Activated naive CD4-positive, alpha-beta T cell treated with anti-CD3 and anti-CD28 coated beads, Interleukin-2, amount 50 U/mL, for 72 hours (primary cell): ENCODE data around the gene C20orf173. TPM values are rescaled to one million over a fixed set of nuclear protein-coding genes. Genes with fewer than 3 reads are reported as not detected.
A peak's percentile ranks its signal among the peaks of the same experiment; 100 is the strongest.
"Not testable (repeated sequence)": the region's sequence is repeated elsewhere in the genome, so short reads cannot be mapped to it uniquely, and the experiment has no call there.

ENCODE experiments used
- ATAC-seq, 2 donors: fragments of 150-1000 bp; cut with Tn5 transposase; 2 replicates each; pipeline ENCODE4 v1.10.0; 2021; ENCODE audit warnings: mild to moderate bottlenecking in 2 of 2, moderate library complexity in 2 of 2
- DNase-seq, 2 donors: peaks; one replicate each; pipeline ENCODE4 v3.0.0; 2021 to 2022; ENCODE audit warnings: low spot score in 2 of 2
- H3K27ac Mint-ChIP-seq, 2 donors: one replicate each; pipeline ENCODE4 v1.8.0; 2022; ENCODE audit warnings: mild to moderate bottlenecking in 2 of 2, mixed read lengths in 2 of 2
- H3K36me3 Mint-ChIP-seq, 2 donors: one replicate each; pipeline ENCODE4 v1.8.0; 2022; ENCODE audit warnings: mixed read lengths in 2 of 2
- H3K9me3 Mint-ChIP-seq, 2 donors: one replicate each; pipeline ENCODE4 v1.8.0; 2022; ENCODE audit warnings: mixed read lengths in 2 of 2
- total RNA-seq, 2 donors: library from RNA; stranded (reverse); gene quantifications; one replicate each; pipeline ENCODE4 v1.2.3, GENCODE V29; 2022

Gene C20orf173
- total RNA-seq, 2 donors from 2014 or later = not detected

DNA sequence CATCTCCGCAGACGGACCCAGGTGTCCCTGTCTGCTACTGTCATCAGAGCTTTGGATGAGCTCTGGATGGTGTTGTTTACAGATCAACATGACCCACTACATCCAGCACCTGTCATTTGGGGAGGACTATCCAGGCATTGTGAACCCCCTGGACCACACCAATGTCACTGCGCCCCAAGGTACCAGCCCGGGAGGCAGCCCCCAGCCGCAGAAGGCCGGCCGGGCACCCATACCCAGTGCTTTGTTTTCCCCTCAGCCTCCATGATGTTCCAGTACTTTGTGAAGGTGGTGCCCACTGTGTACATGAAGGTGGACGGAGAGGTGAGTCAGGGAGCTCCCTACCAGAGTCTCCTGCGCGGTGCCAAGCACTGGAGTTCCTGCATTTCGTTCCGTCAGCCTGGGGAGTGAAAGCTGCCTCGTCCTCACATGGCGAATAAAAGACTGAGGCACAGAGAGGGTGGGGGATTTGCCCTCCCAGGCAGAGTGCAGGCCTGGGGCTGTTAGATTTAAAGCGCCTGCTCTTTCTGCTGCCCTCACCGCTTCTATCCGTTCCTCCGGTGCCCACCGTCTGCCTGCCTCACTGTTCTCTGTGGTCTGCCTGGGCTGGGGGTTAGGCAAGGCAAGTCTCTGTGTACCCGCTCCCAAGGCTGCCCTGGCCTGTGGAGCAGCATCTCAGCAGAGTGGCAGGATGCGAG is 26.6 kb upstream of the C20orf173 start:
- no peak for ATAC-seq
- DNase-seq = no peak
- Mint-ChIP-seq H3K36me3 (no peaks in the 10 kb centered on the region), H3K27ac (no peak overlapping the region), H3K9me3 (no peaks in the 10 kb centered on the region)

DNA sequence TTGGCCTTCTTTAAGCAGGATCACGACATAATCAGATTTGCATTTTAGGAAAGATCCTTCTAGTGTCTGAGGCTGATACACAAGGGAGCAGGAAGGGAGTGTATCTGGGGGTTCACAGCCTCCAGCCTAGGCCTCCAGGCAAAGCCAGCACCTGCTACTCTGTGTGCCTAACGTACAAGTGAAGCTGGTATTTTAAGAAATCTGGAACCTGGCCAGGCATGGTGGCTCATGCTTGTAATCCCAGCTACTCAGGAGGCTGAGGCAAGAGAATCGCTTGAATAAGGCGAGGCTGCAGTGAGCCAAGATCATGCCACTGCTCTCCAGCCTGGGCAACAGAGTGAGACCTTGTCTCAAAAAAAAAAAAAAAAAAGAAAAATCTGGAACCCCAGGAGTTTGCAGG is 26.0 kb upstream of the C20orf173 start:
- not testable (repeated sequence) for ATAC-seq, H3K36me3 Mint-ChIP-seq, H3K9me3 Mint-ChIP-seq, DNase-seq
- H3K27ac Mint-ChIP-seq = peak overlapping the region in 1 of 2 donors; percentile 9

DNA sequence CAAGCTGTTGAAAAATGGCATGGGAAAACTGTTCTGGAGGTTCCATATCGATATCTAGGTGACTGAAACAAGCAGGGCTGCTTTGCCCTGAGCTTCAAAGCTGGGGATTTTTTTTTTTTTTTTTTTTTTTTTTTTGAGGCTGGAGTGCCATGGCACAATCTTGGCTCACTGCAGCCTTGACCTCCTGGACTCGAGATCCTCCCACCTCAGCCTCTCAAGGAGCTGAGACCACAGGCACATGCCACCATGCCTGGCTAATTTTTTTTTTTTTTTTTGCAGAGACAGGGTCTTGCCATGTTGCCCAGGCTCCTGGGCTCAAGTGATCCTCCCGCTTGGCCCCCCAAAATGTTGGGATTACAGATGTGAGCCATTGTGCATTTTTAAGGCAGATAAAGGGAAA is 23.5 kb upstream of the C20orf173 start:
- H3K36me3 Mint-ChIP-seq = no peaks in the 10 kb centered on the region
- no peak overlapping the region for H3K27ac Mint-ChIP-seq
- no peaks in the 10 kb centered on the region for H3K9me3 Mint-ChIP-seq
- no peak for ATAC-seq
- no peak for DNase-seq

DNA sequence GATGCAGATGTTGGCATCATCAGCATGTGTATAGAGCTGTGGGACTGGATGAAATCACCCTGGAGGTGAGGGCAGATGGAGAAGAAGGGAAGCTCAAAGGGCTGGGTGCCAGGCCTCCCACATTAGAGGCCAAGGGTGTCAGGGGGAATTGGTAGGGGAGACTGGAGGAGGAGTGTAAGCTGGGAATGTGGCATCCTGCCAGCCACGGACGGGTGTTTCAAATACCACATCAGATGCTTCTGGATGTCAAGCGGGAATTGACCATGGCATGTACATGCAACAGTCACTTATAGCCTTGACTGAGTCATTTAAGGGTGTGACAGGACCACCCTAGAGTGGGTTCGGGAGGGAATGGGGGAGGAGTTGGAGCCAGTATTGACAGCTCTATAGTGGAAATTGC is 22.1 kb upstream of the C20orf173 start:
- ATAC-seq (no peak), DNase-seq (no peak)
- no peak overlapping the region for H3K27ac Mint-ChIP-seq
- no peaks in the 10 kb centered on the region for H3K9me3 Mint-ChIP-seq
- H3K36me3 Mint-ChIP-seq = no peaks in the 10 kb centered on the region

DNA sequence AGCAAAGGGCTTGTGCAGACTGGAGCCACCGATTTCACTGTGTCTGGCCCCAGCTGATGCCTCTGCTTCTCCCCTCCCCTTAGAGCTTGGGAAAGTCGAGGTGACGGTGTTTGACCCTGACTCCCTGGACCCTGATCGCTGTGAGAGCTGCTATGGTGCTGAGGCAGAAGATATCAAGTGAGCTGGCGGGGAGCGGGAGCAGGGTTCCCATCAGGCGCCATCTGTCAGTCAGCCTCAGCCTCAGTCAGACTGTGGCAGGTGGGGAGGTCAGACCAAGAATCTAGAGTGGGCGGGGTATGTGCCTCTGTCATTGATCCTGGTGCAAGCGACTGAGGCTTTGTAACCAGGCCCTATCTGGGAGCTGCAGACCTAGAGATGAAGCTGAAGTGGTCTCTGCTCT is 17.9 kb upstream of the C20orf173 start:
- H3K36me3 Mint-ChIP-seq = no peaks in the 10 kb centered on the region
- DNase-seq (no peak), ATAC-seq (no peak)
- H3K9me3 Mint-ChIP-seq = no peaks in the 10 kb centered on the region
- no peak overlapping the region for H3K27ac Mint-ChIP-seq

DNA sequence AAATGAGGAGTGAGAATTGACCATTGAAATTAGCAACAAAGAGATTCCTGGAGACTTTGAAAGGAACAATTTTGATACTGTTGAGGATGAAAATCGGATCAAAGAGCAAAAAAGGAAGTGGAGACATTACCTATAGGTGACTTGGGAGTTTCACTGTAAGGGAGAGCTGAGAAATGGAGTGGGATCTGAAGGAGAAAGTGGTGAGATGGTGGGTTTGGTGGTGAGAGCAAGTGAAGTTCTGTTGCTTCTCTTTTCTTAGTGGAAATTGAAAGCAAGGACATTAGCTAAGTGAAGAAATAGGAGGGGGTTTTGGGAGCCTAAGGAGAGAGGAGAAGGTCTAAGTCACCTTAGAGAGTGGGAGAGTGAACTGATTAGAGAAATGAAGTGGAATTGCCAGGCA is 16.7 kb upstream of the C20orf173 start:
- Mint-ChIP-seq H3K9me3 (no peaks in the 10 kb centered on the region), H3K36me3 (no peaks in the 10 kb centered on the region), H3K27ac (no peak overlapping the region)
- ATAC-seq (no peak), DNase-seq (no peak)

DNA sequence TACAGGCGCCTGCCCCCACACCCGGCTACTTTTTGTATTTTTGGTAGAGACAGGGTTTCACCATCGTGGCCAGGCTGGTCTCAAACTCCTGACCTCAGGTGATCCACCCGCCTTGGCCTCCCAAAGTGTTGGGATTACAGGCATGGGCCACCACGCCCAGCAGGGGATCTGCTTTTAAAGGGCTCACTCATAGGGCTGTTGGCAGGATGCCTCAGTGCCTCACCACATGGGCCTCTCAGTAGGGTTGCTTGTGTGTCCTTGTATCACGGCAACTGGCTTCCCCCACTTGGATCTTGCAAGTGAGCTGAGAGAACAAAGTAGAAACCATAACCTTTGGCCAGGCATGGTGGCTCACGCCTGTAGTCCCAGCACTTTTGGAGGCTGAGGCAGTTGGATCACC is 15.5 kb upstream of the C20orf173 start:
- DNase-seq, H3K36me3 Mint-ChIP-seq, ATAC-seq, H3K27ac Mint-ChIP-seq, H3K9me3 Mint-ChIP-seq: not testable (repeated sequence)

DNA sequence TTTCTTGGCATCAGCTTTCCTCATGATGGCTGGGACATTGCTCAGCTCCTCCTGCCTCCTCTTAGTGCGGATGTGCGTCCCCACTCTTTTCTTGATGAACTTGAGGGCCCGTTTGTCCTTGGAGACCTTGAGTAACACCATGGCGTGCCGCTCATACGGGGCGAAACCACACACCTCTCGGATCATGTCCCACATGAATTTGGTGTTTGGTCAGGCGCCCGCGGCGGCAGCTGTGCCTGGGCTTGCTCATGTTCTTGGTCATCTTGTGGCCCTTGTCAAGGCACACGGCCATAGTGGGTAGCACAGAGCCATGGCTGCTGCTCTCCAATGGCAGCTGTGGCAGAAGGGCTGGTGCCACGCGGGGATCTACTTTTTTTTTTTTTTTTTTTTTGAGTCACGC is 15.0 kb upstream of the C20orf173 start:
- H3K36me3 Mint-ChIP-seq = no peaks in the 10 kb centered on the region
- H3K9me3 Mint-ChIP-seq = no peaks in the 10 kb centered on the region
- DNase-seq = no peak
- ATAC-seq = no peak
- H3K27ac Mint-ChIP-seq = no peak overlapping the region

DNA sequence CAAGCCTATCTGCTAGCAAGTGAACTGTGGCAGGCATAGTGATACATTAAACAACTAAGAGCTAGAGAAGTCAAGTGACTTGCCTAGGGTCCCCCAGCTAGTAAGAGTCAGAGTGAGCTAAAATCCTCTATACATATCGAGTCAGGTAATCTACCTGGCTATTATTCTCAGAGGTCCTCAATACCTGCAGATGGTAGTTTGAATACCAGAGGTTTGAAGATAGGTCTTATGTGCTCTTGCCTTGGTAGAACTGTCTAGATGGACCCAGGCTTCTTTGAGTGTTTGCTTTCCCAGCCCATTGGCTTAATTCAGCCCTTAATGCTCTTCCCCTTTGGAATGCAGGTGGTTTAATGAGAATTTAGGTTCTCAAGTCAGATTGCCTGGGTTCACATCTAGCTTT is 13.5 kb upstream of the C20orf173 start:
- Mint-ChIP-seq H3K9me3 (no peaks in the 10 kb centered on the region), H3K36me3 (no peaks in the 10 kb centered on the region), H3K27ac (peak overlapping the region; percentile 88 to 89)
- ATAC-seq (no peak), DNase-seq (no peak)

DNA sequence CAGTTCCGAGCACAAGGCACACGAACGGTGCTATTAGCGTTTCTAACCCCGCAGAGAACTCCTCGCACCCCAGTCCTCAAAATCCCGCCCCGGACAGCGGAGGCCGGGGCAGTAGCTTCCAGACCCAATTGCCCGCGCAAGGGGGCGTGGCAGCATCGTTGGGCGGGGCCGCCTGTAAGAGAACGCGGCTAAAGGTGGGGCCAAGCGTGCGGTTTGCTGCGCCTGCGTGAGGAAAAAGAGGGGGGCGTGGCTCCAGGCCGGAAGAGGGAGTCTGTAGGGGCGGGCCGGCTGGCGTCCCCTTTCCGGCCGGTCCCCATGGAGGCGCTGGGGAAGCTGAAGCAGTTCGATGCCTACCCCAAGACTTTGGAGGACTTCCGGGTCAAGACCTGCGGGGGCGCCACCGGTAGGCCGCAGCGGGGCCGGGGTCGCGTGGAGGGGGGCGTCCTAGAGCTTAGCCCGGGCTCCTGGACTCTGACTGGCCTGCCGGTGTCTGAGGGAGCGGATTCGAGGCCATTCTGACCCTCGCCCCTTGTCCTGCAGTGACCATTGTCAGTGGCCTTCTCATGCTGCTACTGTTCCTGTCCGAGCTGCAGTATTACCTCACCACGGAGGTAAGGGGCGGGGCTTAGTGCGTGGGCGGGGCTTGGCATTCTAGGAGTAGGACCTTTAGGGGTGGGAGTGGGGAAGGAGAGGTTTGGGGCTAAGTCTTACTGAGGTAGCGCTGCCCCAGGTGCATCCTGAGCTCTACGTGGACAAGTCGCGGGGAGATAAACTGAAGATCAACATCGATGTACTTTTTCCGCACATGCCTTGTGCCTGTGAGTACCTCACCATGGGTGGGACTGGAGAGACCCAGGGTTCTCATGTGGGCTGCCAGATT is 12.6 kb upstream of the C20orf173 start, which contains the start of gene ERGIC3:
TSS of gene ERGIC3 (plus strand) at position 296 of the 880 bp plus-strand sequence. CDS start at position 316, 20 bp downstream.
- Mint-ChIP-seq H3K9me3 (no peaks in the 10 kb centered on the region), H3K36me3 (no peaks in the 10 kb centered on the region), H3K27ac (peak within 1 kb of the TSS; percentile 89 to 90)
- DNase-seq = peak; percentile 97 to 98
- ATAC-seq = peak; percentile 98 to 99

DNA sequence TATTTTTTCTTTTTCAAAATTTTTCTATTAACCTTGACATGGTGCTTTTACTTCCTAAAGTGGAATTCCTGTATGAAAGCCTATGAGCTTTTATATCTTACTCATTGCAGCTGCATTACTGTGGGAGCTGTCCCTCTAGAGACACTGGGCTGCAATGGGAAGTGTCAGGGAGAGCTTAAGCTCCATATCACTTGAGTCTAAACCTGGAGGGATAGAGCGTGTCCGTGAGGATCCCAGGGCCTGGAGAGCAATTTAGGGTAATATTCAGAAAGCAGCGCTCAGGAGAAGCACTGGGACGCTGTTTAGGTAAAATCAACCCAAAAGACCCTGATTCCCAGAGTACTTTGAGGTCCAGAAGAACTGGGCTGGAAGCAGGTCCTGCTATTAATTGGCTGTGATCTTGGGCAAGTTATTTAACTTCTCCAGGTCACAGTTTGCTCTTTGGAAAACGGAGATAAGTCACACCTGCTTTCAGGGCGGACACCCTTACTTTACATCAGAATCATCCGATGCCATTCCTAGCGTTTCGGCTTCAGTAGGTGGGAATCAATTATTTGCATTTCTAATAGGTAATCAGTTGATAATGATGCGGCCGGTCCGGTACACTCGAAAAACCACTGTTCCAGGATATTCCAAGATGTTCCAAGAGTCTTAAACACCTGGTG is 11.8 kb upstream of the C20orf173 start:
- Mint-ChIP-seq H3K36me3 (no peaks in the 10 kb centered on the region), H3K9me3 (no peaks in the 10 kb centered on the region), H3K27ac (peak overlapping the region in 1 of 2 donors; percentile 89)
- DNase-seq = no peak
- no peak for ATAC-seq

DNA sequence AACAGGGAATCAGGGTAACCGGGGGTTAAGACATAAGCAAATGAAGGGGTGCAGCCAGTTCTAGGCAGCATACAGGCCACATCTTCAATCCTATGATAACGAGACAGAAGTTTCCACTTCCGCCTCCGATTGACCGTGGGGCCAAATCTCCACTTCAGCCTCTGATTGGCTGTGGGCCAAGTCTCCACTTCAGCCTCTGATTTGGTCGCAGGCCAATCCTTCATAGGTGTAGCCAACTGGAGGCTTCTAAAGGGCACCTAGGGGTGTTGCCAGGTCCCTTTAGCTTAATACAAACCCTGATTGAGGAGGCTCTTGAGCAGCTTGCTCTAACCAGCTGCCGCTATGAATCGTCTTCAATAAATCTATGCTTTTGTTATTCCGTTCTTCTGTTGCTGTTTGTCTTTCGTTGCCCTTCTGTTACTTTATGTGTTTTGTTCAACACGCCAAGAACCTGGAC is 10.3 kb upstream of the C20orf173 start:
- H3K27ac Mint-ChIP-seq = no peak overlapping the region
- H3K9me3 Mint-ChIP-seq = no peaks in the 10 kb centered on the region
- H3K36me3 Mint-ChIP-seq = no peaks in the 10 kb centered on the region
- no peak for ATAC-seq
- no peak for DNase-seq

DNA sequence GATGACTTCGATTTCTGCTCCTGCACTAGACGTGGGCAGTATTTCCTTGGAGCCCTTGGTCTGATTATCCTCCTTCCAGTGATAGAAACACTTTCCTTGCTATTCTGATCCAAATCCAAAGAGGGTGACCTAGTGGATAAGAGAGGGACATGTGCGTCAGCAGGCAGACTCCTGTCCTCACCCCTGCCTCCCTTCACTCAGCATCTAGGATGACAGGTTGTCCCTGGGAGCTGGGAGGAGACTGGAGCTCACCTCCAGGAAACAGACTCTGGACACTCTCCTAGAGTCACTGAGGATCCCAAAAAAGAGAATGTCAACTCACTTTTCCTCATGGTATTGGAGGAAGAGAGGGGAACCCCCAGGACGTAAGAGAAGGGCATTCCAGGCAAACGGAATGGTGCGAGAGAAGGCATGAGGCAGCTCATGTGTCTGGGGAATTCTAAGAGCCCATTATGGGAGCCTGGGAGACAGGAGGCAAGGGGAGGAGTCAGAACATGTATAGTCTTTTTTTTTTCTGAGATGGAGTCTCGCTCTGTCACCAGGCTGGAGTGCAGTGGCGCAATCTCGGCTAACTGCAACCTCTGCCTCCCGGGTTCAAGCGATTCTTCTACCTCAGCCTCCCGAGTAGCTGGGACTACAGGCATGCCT is 2.2 kb downstream of the C20orf173 start:
- DNase-seq (no peak), ATAC-seq (no peak)
- Mint-ChIP-seq H3K27ac (no peak overlapping the region), H3K36me3 (no peaks in the 10 kb centered on the region), H3K9me3 (no peaks in the 10 kb centered on the region)

DNA sequence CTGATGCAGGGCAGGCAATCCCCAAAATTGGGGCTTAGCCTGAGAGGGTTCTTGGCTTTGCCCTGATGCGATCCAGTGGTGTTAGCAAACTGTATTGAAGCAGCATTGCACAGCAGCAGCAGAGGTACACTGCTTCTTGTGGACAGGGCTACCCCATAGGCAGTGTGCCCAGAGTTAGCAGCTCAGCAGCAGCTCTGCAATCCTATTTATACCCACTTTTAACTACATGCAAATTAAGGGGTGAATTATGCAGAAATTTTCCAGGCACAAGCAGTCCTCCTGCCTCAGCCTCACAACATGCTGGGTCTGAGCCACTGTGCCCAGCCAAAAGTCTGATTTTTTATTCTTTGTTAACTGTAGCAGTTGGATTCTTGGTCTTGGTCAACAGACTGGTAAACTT is 3.8 kb downstream of the C20orf173 start:
- DNase-seq = no peak
- no peak for ATAC-seq
- Mint-ChIP-seq H3K36me3 (no peaks in the 10 kb centered on the region), H3K27ac (no peak overlapping the region), H3K9me3 (no peaks in the 10 kb centered on the region)

DNA sequence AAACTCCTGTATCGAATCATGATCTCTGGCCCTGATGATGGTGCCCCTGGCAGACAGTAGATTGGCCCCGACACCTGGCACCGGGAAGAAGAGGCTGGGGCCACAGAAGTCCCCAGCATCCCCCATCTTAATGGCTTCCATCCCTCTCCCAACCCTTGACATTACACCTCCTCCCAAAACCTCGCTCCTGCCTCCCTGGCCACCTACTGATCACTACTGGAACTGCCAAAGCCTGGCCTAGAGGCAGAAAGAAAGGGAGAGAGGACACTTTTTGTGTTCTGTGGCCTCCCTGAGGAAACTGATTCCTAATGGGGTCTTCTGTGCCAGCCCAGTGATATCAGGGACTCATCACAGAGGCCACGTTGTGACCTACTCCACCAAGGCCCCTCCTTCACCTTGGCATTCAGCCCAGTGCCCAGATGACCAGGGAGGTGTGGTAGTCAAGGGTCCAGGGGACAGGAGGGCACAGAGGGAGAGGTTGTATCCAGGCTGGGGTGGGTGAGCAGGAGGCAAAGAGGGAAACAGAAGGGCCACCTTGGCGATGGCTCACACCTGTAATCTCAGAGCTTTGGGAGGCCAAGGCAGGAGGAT is 6.1 kb downstream of the C20orf173 start:
- H3K27ac Mint-ChIP-seq = no peak overlapping the region
- no peaks in the 10 kb centered on the region for H3K9me3 Mint-ChIP-seq
- peak in 1 of 2 donors; percentile 34 for DNase-seq
- peak in 1 of 2 donors; percentile 61 for ATAC-seq
- no peaks in the 10 kb centered on the region for H3K36me3 Mint-ChIP-seq

DNA sequence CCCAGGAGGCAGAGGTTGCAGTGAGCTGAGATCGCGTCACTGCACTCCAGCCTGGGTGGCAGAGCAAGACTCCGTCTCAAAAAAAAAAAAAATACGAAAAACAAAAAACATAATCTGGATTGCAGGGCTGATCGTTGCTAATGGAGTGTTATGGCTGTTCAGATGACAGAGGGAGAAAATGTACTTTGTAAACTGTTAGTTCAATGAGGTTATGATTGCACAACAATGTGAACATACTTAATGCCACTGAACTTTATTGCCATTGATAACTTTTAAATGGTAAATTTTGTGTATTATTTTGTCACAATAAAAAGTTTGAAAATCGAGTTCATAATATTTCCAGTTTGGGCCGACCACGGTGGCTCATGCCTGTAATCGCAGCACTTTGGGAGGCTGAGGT is 10.5 kb downstream of the C20orf173 start:
- no peak for ATAC-seq
- H3K36me3 Mint-ChIP-seq = no peaks in the 10 kb centered on the region

More for the DNA sequence above, 10.5 kb downstream of the C20orf173 start:
- no peak overlapping the region for H3K27ac Mint-ChIP-seq
- H3K9me3 Mint-ChIP-seq = no peaks in the 10 kb centered on the region
- DNase-seq = no peak
